ENCODE data around the gene KLRF2. TPM values are rescaled to one million over a fixed set of nuclear protein-coding genes. Genes with fewer than 3 reads are reported as not detected.

The KLRF2 gene
- total RNA-seq, 6 donors from 2014 or later: not detected

DNA sequence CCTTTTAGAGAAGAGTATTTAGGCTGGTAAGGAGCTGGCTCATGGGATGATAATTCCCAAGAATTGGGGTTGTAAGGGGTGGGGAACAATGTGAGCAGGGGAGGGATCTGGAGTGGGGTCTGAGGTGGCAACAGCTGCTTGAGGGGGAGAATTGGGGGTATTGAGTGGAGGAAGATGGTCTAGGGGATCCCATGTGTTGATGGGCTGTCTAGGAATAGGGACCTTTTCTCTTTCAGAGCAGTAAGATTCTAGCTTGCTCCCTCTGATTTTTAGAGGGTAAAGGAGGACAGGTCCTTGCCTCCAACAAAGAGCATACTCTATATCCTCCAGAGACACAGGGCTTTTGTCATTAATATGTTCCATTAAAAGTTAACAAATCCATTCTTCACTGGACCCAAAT, 28.4 kb downstream of the KLRF2 start:
- ATAC-seq (ENCODE audit: low FRiP score in 2 of 2): no peak

DNA sequence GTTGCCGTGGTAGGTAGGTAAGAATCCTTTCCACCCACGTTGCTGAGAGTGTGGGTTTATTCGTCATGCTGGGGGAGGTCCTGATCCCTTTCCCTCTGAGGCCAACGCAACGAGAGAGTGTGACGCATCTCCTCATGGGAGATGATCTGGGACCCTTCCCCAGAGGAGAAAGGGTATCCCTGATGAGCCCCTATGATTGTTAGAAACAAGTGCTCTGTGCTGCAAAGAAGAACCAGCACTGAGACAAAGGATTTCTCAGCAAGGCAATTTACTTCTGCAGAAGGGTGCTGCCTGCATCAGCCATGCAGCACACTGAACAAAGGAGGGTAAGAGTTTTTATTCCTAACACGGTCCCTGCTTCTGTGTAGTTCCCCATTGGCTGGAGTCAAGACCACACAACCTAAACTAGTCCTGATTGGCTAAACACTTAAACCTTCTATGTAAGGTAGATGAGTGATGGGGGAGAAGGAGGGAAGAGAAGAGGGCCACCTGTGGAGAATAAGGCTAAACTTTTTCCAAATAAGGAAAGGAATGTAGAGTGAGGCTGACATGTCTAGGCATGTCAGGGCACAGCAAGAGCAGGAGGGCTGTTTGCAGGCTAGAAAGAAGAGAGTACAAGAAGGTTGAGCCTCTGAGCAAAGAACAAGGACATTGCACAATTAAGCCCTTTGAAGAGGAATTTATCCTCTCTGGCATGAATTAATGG, 29.6 kb downstream of the KLRF2 start:
- Histone ChIP-seq H3K36me3 (no peaks in the 10 kb centered on the region), H3K4me1 (no peaks in the 10 kb centered on the region), H3K27me3 (no peaks in the 10 kb centered on the region), H3K9me3 (peaks cover 7 to 26% (median 23%) of the 10 kb centered on the region in 4 donors), H3K4me3 (no peak overlapping the region), H3K27ac (no peak overlapping the region)
- 82% methylated on average over 7 of the region's 7 CpGs for WGBS, 2 donors
- TF ChIP-seq POLR2A (IDR thresholded peaks at IDR 0.05) (no peak), POLR2AphosphoS5 (IDR thresholded peaks at IDR 0.05) (no peak), EP300 (IDR thresholded peaks at IDR 0.05) (no peak)
- TF ChIP-seq, protein P1, sequence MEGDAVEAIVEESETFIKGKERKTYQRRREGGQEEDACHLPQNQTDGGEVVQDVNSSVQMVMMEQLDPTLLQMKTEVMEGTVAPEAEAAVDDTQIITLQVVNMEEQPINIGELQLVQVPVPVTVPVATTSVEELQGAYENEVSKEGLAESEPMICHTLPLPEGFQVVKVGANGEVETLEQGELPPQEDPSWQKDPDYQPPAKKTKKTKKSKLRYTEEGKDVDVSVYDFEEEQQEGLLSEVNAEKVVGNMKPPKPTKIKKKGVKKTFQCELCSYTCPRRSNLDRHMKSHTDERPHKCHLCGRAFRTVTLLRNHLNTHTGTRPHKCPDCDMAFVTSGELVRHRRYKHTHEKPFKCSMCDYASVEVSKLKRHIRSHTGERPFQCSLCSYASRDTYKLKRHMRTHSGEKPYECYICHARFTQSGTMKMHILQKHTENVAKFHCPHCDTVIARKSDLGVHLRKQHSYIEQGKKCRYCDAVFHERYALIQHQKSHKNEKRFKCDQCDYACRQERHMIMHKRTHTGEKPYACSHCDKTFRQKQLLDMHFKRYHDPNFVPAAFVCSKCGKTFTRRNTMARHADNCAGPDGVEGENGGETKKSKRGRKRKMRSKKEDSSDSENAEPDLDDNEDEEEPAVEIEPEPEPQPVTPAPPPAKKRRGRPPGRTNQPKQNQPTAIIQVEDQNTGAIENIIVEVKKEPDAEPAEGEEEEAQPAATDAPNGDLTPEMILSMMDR (IDR thresholded peaks at IDR 0.05): no peak
- ATAC-seq (ENCODE audit: low FRiP score in 2 of 2) (no peak), DNase-seq (no peak)

More for the DNA sequence above, 28.4 kb downstream of the KLRF2 start:
- Histone ChIP-seq H3K36me3 (no peaks in the 10 kb centered on the region), H3K4me1 (no peaks in the 10 kb centered on the region), H3K27ac (no peak overlapping the region), H3K4me3 (no peak overlapping the region), H3K9me3 (peaks cover 7 to 26% (median 23%) of the 10 kb centered on the region in 4 donors), H3K27me3 (no peaks in the 10 kb centered on the region)
- DNase-seq: no peak
- no peak for TF ChIP-seq POLR2AphosphoS5 (IDR thresholded peaks at IDR 0.05)
- TF ChIP-seq, protein P1 (IDR thresholded peaks at IDR 0.05): no peak
- TF ChIP-seq POLR2A (IDR thresholded peaks at IDR 0.05): no peak
- TF ChIP-seq EP300 (IDR thresholded peaks at IDR 0.05): no peak

DNA sequence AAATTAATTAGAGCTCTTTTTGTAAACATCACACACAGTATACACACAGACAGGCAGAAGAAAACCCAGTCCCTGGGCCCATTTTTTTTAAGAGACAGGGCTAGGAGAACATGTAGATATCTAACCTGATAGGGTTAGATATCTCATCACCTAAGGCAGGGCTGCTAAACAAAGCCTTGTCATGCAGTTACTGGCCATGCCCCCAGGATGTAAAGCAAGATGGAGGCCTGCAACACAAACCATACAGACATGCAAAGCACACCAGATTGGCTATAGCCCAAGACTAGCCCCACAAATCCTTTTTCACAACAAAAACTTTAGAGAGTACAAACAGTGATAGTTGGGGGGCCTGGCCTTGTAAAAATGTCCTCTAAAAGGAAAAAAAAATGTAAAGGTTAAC, 30.4 kb downstream of the KLRF2 start:
- H3K27me3 ChIP-seq: no peaks in the 10 kb centered on the region
- no peaks in the 10 kb centered on the region for H3K36me3 ChIP-seq
- H3K9me3 ChIP-seq: peaks cover 7 to 26% (median 23%) of the 10 kb centered on the region in 4 donors
- no peak for DNase-seq
- no peaks in the 10 kb centered on the region for H3K4me1 ChIP-seq
- H3K27ac ChIP-seq: no peak overlapping the region
- ATAC-seq (ENCODE audit: low FRiP score in 2 of 2): no peak
- TF ChIP-seq EP300 (IDR thresholded peaks at IDR 0.05): no peak
- TF ChIP-seq, protein P1 (IDR thresholded peaks at IDR 0.05): no peak
- TF ChIP-seq POLR2A (IDR thresholded peaks at IDR 0.05): no peak
- TF ChIP-seq POLR2AphosphoS5 (IDR thresholded peaks at IDR 0.05): no peak
- H3K4me3 ChIP-seq: no peak overlapping the region

DNA sequence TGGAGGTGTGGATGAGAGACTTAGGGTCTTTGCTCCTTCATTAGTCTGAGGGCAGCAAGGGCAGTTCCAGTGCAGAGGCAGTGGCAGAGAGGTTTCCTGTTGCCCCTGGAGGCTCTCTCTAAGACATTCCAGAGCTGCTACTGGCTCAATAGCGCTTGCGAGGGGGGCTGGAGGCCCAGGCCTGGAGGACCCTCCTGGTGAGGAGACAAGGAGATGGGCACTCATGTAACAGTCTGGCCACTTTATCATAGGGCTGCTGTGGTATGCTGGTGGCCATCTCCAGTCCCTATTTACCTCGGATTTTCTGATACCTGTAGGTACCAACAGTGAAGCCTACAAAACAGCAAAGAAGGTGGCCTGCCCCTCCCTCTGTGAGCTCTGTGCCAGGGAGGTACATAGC, 38.2 kb downstream of the KLRF2 start:
- H3K27ac ChIP-seq: no peak overlapping the region
- H3K4me3 ChIP-seq: no peak overlapping the region
- no peaks in the 10 kb centered on the region for H3K36me3 ChIP-seq
- no peaks in the 10 kb centered on the region for H3K27me3 ChIP-seq
- 96% methylated on average over 3 of the region's 3 CpGs; no CpG with 5 or more reads in 1 of the 2 donors for WGBS, 2 donors
- no peaks in the 10 kb centered on the region for H3K9me3 ChIP-seq
- ATAC-seq (ENCODE audit: low FRiP score in 2 of 2): peak in 1 of 2 donors; percentile 66
- H3K4me1 ChIP-seq: no peaks in the 10 kb centered on the region
- DNase-seq: peak in 1 of 2 donors; percentile 24
- TF ChIP-seq EP300 (IDR thresholded peaks at IDR 0.05) (no peak), POLR2A (IDR thresholded peaks at IDR 0.05) (no peak), POLR2AphosphoS5 (IDR thresholded peaks at IDR 0.05) (no peak)
- TF ChIP-seq, protein P1 (IDR thresholded peaks at IDR 0.05): no peak

DNA sequence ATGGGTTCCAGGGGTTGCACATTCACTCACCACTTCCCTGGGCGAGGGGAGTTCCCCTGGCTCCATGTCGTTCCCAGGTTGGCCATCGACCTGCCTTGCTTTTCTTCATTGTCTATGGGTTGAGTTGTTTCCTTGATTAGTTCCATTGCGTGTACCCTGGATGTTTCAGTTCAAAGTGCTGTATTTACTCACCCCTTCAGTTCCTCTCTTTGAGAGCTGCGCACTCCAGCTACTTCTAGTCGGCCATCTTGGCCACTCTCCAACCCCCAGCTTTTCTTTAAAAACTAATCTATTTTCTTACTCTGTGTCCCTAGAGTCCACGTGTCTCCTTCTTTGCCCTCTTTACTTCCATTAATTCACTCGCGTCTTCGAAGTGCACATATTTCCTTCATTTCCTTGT, 39.2 kb downstream of the KLRF2 start:
- TF ChIP-seq, protein P1 (IDR thresholded peaks at IDR 0.05): no peak
- TF ChIP-seq POLR2AphosphoS5 (IDR thresholded peaks at IDR 0.05): no peak
- no peak for TF ChIP-seq EP300 (IDR thresholded peaks at IDR 0.05)
- TF ChIP-seq POLR2A (IDR thresholded peaks at IDR 0.05): no peak
- H3K36me3 ChIP-seq: no peaks in the 10 kb centered on the region
- no peaks in the 10 kb centered on the region for H3K4me1 ChIP-seq
- no peak overlapping the region for H3K27ac ChIP-seq
- no peak overlapping the region for H3K4me3 ChIP-seq
- no peaks in the 10 kb centered on the region for H3K9me3 ChIP-seq
- H3K27me3 ChIP-seq: no peaks in the 10 kb centered on the region
- ATAC-seq (ENCODE audit: low FRiP score in 2 of 2) (no peak), DNase-seq (peak in 1 of 2 donors; percentile 21)
- 66 to 67% methylated on average over 10 of the region's 10 CpGs for WGBS, 2 donors
